KOPT-K1 (cell line): ENCODE results near the gene CNTN6.
"Not testable (repeated sequence)": the region's sequence is repeated elsewhere in the genome, so short reads cannot be mapped to it uniquely, and the experiment has no call there.

Source experiments
- H3K27ac ChIP-seq: fragments of 200-600 bp; sonication (generic); 2 replicates; pipeline ENCODE4 v1.5.1; 2016; ENCODE audit warnings: antibody characterized with exemption, mild to moderate bottlenecking, low read depth, low read length; ENCODE audit not compliant: poor library complexity, severe bottlenecking
- H3K36me3 ChIP-seq: fragments of 200-600 bp; sonication (generic); 2 replicates; pipeline ENCODE4 v1.5.1; 2017; ENCODE audit warnings: antibody characterized with exemption, mild to moderate bottlenecking, low read length, moderate library complexity; ENCODE audit not compliant: insufficient read depth
- H3K9me3 ChIP-seq: fragments of 200-600 bp; sonication (generic); 2 replicates; pipeline ENCODE4 v1.5.1; 2017; ENCODE audit warnings: antibody characterized with exemption, low read length, mild to moderate bottlenecking; ENCODE audit not compliant: insufficient read depth, poor library complexity, severe bottlenecking

The CNTN6 gene

GRCh38 chr3:1380926-1381646, 288.3 kb downstream of the CNTN6 start:
- Histone ChIP-seq H3K27ac (no peak overlapping the region), H3K9me3 (no peaks in the 10 kb centered on the region), H3K36me3 (no peaks in the 10 kb centered on the region)

- no peaks in the 10 kb centered on the region for H3K9me3 ChIP-seq
- no peak overlapping the region for H3K27ac ChIP-seq
- H3K36me3 ChIP-seq = no peaks in the 10 kb centered on the region
Measured at GRCh38 chr3:1381647-1382036, 288.8 kb downstream of the CNTN6 start.

GRCh38 chr3:1387396-1387905, 294.6 kb downstream of the CNTN6 start:
- H3K27ac ChIP-seq, H3K36me3 ChIP-seq, H3K9me3 ChIP-seq: not testable (repeated sequence)

- Histone ChIP-seq H3K9me3 (no peaks in the 10 kb centered on the region), H3K36me3 (no peaks in the 10 kb centered on the region), H3K27ac (no peak overlapping the region)
Measured at GRCh38 chr3:1394188-1394587, 301.4 kb downstream of the CNTN6 start.

- H3K9me3 ChIP-seq = no peaks in the 10 kb centered on the region
- no peaks in the 10 kb centered on the region for H3K36me3 ChIP-seq
- H3K27ac ChIP-seq = no peak overlapping the region
Measured at GRCh38 chr3:1400571-1400970, 307.7 kb downstream of the CNTN6 start.

- no peaks in the 10 kb centered on the region for H3K9me3 ChIP-seq
- H3K27ac ChIP-seq = no peak overlapping the region
- H3K36me3 ChIP-seq = no peaks in the 10 kb centered on the region
Measured at GRCh38 chr3:1404270-1404962, 311.6 kb downstream of the CNTN6 start.

- no peaks in the 10 kb centered on the region for H3K9me3 ChIP-seq
- H3K27ac ChIP-seq = no peak overlapping the region
- no peaks in the 10 kb centered on the region for H3K36me3 ChIP-seq
Measured at GRCh38 chr3:1406250-1406649, 313.4 kb downstream of the CNTN6 start.

GRCh38 chr3:1421577-1421976, 328.8 kb downstream of the CNTN6 start:
- Histone ChIP-seq H3K27ac (no peak overlapping the region), H3K36me3 (no peaks in the 10 kb centered on the region), H3K9me3 (no peaks in the 10 kb centered on the region)

GRCh38 chr3:1423566-1424089, 330.8 kb downstream of the CNTN6 start:
- H3K9me3 ChIP-seq = no peaks in the 10 kb centered on the region
- H3K36me3 ChIP-seq = no peaks in the 10 kb centered on the region
- H3K27ac ChIP-seq = no peak overlapping the region

GRCh38 chr3:1439395-1439794, 346.6 kb downstream of the CNTN6 start:
- H3K9me3 ChIP-seq = no peaks in the 10 kb centered on the region
- H3K36me3 ChIP-seq = no peaks in the 10 kb centered on the region
- no peak overlapping the region for H3K27ac ChIP-seq

- Histone ChIP-seq H3K36me3 (no peaks in the 10 kb centered on the region), H3K27ac (no peak overlapping the region), H3K9me3 (no peaks in the 10 kb centered on the region)
Measured at GRCh38 chr3:1442271-1442670, 349.4 kb downstream of the CNTN6 start.

GRCh38 chr3:1444195-1444594, 351.4 kb downstream of the CNTN6 start:
- Histone ChIP-seq H3K9me3 (no peaks in the 10 kb centered on the region), H3K27ac (no peak overlapping the region), H3K36me3 (no peaks in the 10 kb centered on the region)

GRCh38 chr3:1446531-1446930, 353.7 kb downstream of the CNTN6 start:
- Histone ChIP-seq H3K27ac (no peak overlapping the region), H3K9me3 (no peaks in the 10 kb centered on the region), H3K36me3 (no peaks in the 10 kb centered on the region)

GRCh38 chr3:1447452-1447851, 354.6 kb downstream of the CNTN6 start:
- Histone ChIP-seq H3K36me3 (no peaks in the 10 kb centered on the region), H3K27ac (no peak overlapping the region), H3K9me3 (no peaks in the 10 kb centered on the region)

GRCh38 chr3:1448443-1448842, 355.6 kb downstream of the CNTN6 start:
- Histone ChIP-seq H3K9me3 (no peaks in the 10 kb centered on the region), H3K27ac (no peak overlapping the region), H3K36me3 (no peaks in the 10 kb centered on the region)
